GM12801 (cell line): ENCODE results near the gene ITPA.

Experiments
- CTCF ChIP-seq: IDR thresholded peaks from one replicate; pipeline ENCODE4 v1.5.1; 2011; ENCODE audit warnings: control low read depth; ENCODE audit not compliant: insufficient read length; ENCODE audit errors: extremely low read depth

The ITPA gene

GRCh38 chr20:3164763-3165410, 44.4 kb upstream of the ITPA start:
- TF ChIP-seq CTCF: no peak

GRCh38 chr20:3165473-3166337, 43.6 kb upstream of the ITPA start:
- TF ChIP-seq CTCF: no peak

- TF ChIP-seq CTCF: no peak
Observed at GRCh38 chr20:3166338-3166912, 42.9 kb upstream of the ITPA start.

- TF ChIP-seq CTCF: no peak
Observed at GRCh38 chr20:3166913-3167342, 42.4 kb upstream of the ITPA start.

- TF ChIP-seq CTCF: no peak
Observed at GRCh38 chr20:3167738-3168078, 41.6 kb upstream of the ITPA start.

GRCh38 chr20:3168079-3168828, 41.0 kb upstream of the ITPA start:
- no peak for TF ChIP-seq CTCF
